Medulla oblongata (tissue), 1 donor: Measurements from ENCODE around the gene RCVRN.

ENCODE experiments used
- DNase-seq: peaks from one replicate; pipeline ENCODE4 v3.0.0-alpha.2; 2015; ENCODE audit errors: extremely low spot score

RCVRN gene

DNA sequence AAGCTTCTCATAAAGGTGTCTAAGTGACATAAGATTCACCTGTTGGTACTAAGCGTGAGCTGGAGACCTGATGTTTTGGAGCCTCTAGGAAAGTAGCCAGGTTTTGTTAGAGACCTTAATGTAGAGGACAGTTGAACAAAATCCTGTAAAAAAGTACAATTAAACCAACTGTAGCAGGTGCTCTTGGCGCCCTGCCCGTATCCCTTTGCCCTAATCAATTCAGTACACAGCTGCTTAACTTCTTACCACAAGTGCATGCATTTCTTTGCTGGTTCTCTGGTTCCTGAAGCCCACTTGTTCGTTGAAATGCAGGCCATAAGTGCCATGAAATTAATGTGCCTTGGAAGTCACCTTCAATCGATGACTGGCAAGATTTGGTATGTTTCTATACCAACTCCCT lies 54.9 kb downstream of the RCVRN start:
- no peak for DNase-seq
